Activated B cell treated with CpG ODN at 0.5 μM for 24 hours (primary cell): Measurements from ENCODE around the gene KRT1. TPM values are rescaled to one million over a fixed set of nuclear protein-coding genes. Genes with fewer than 3 reads are reported as not detected.

Source experiments
- ATAC-seq: fragments of 200-7000 bp; cut with Tn5 transposase; one replicate; pipeline ENCODE4 v1.10.0; 2021; ENCODE audit warnings: low read depth, mild to moderate bottlenecking, moderate library complexity
- CTCF ChIA-PET: fragments of 350-600 bp; sonication (Branson Sonifier 250); formaldehyde crosslinking; loops from one replicate; lab custom pipeline; 2021; ENCODE audit warnings: antibody characterized with exemption; lab: Charles Lee
- POLR2A ChIA-PET: fragments of 350-600 bp; sonication (Branson Sonifier 250); formaldehyde crosslinking; loops from one replicate; lab custom pipeline; 2021; ENCODE audit warnings: antibody characterized with exemption; lab: Charles Lee
- DNase-seq: peaks from one replicate; pipeline ENCODE4 v3.0.0; 2022
- H3K27ac Mint-ChIP-seq: one replicate; pipeline ENCODE4 v1.8.0; 2020; ENCODE audit warnings: mixed read lengths
- H3K27me3 Mint-ChIP-seq: one replicate; pipeline ENCODE4 v1.8.0; 2021; ENCODE audit warnings: mixed read lengths
- H3K36me3 Mint-ChIP-seq: one replicate; pipeline ENCODE4 v1.8.0; 2021; ENCODE audit warnings: low read depth, mixed read lengths
- H3K4me1 Mint-ChIP-seq: one replicate; pipeline ENCODE4 v1.8.0; 2021; ENCODE audit warnings: mixed read lengths
- H3K4me3 Mint-ChIP-seq: one replicate; pipeline ENCODE4 v1.8.0; 2020; ENCODE audit warnings: mild to moderate bottlenecking, mixed read lengths
- H3K9me3 Mint-ChIP-seq: one replicate; pipeline ENCODE4 v1.8.0; 2020; ENCODE audit warnings: mixed read lengths
- CTCF ChIP-seq: fragments of 200-600 bp; IDR thresholded peaks from one replicate; pipeline ENCODE4 v1.8.0; 2022; ENCODE audit warnings: antibody characterized with exemption, mild to moderate bottlenecking
- intact Hi-C: fragments of 100-400 bp; cut with micrococcal nuclease; formaldehyde crosslinking; loops from one replicate; pipeline ENCODE4 v1.15.1; 2024
- total RNA-seq: library from RNA; stranded (reverse); gene quantifications from 2 replicates; pipeline ENCODE4 v1.2.3, GENCODE V29; 2022

Gene KRT1
- total RNA-seq, 1 donor from 2014 or later = not detected

DNA sequence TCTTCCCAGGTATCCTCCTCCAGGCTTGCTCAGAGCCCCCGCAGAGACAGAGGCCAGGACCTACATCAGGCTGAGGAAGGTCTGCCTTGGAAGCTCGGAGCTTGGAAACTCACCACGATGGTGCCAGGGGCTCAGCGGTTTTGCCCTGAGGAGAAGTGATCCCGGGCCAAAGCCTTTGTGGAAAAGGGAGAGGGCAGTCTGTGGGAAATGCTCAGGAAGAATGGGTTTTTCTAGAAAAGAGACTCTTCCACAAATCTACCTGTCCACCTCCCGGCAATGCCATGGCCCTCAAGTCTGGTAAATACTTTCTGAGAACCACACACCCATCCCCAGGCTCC, 36.2 kb downstream of the KRT1 start:
- Mint-ChIP-seq H3K9me3 (no peaks in the 10 kb centered on the region), H3K4me3 (no peak overlapping the region), H3K36me3 (no peaks in the 10 kb centered on the region), H3K27me3 (peaks cover 8% of the 10 kb centered on the region), H3K27ac (no peak overlapping the region), H3K4me1 (no peaks in the 10 kb centered on the region)
- CTCF ChIA-PET = no interaction called here
- intact Hi-C loops = no loop called here
- no peak for TF ChIP-seq CTCF
- no peak for DNase-seq
- no peak for ATAC-seq
- POLR2A ChIA-PET = no interaction called here

GRCh38 chr12:52643233-52644077, 36.8 kb downstream of the KRT1 start:
- Mint-ChIP-seq H3K36me3 (no peaks in the 10 kb centered on the region), H3K9me3 (no peaks in the 10 kb centered on the region), H3K27me3 (peaks cover 8% of the 10 kb centered on the region), H3K27ac (no peak overlapping the region), H3K4me3 (no peak overlapping the region), H3K4me1 (no peaks in the 10 kb centered on the region)
- no peak for TF ChIP-seq CTCF
- intact Hi-C loops = no loop called here
- DNase-seq = no peak
- ChIA-PET CTCF (no interaction called here), POLR2A (no interaction called here)
- ATAC-seq = no peak

- ChIA-PET POLR2A (no interaction called here), CTCF (no interaction called here)
- Mint-ChIP-seq H3K27me3 (peaks cover 12% of the 10 kb centered on the region), H3K4me3 (no peak overlapping the region), H3K36me3 (no peaks in the 10 kb centered on the region), H3K27ac (no peak overlapping the region), H3K4me1 (no peaks in the 10 kb centered on the region), H3K9me3 (no peaks in the 10 kb centered on the region)
- intact Hi-C loops = no loop called here
- ATAC-seq = no peak
- no peak for TF ChIP-seq CTCF
- DNase-seq = no peak
These were observed 38.7 kb downstream of the KRT1 start for GRCh38 chr12:52641468-52641867.

DNA sequence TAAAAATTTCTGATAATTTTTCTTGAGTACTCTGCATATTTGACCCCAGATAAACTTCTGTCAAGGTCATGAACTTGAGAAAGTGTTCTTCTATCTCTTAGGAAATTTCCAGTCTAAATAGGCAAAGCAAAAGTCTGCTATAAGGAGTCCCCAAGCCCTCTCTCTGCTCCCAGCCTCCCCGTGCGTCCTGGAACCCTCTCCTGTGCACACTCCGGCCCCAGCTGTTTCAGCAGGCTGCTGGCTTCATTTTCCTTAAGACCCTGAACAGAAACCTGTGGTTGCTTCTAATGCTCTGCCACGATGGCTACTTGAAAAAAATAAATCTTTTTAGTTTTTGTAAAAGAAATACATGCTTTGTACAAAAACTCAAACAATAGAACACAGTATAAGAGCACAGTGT, 42.9 kb downstream of the KRT1 start:
- DNase-seq (no peak), ATAC-seq (no peak)
- H3K4me1 Mint-ChIP-seq = no peaks in the 10 kb centered on the region
- H3K27ac Mint-ChIP-seq = no peak overlapping the region
- TF ChIP-seq CTCF = no peak
- ChIA-PET CTCF (no interaction called here), POLR2A (no interaction called here)
- H3K27me3 Mint-ChIP-seq = peaks cover 12% of the 10 kb centered on the region
- intact Hi-C loops = no loop called here
- H3K36me3 Mint-ChIP-seq = no peaks in the 10 kb centered on the region
- H3K4me3 Mint-ChIP-seq = no peak overlapping the region
- no peaks in the 10 kb centered on the region for H3K9me3 Mint-ChIP-seq

GRCh38 chr12:52636592-52637258, 43.5 kb downstream of the KRT1 start:
- CTCF ChIA-PET = no interaction called here
- Mint-ChIP-seq H3K4me1 (no peaks in the 10 kb centered on the region), H3K27me3 (peaks cover 14% of the 10 kb centered on the region), H3K4me3 (no peak overlapping the region), H3K27ac (no peak overlapping the region), H3K9me3 (no peaks in the 10 kb centered on the region), H3K36me3 (no peaks in the 10 kb centered on the region)
- POLR2A ChIA-PET = no interaction called here
- no peak for DNase-seq
- no peak for TF ChIP-seq CTCF
- intact Hi-C loops = no loop called here
- no peak for ATAC-seq
